Keratinocyte (primary cell): ENCODE data around the gene DACH1. TPM values are rescaled to one million over a fixed set of nuclear protein-coding genes. Genes with fewer than 3 reads are reported as not detected.

ENCODE experiments used
- DNase-seq: peaks from one replicate; pipeline ENCODE4 v3.0.0-alpha.2; 2011; ENCODE audit warnings: low read depth, missing footprints, low spot score
- FAIRE-seq: peaks from 2 replicates; lab custom pipeline; 2011; peaks lifted over from hg19 to GRCh38; lab: Jason Lieb, UNC
- H2AFZ ChIP-seq: 2 replicates; pipeline ENCODE4 v1.6.0; 2012; ENCODE audit warnings: low read length, control low read depth, inconsistent platforms; ENCODE audit not compliant: control insufficient read depth
- H3K27ac ChIP-seq: 2 replicates; pipeline ENCODE4 v1.5.1; 2011; ENCODE audit warnings: low read length; ENCODE audit not compliant: control insufficient read depth, insufficient read depth
- H3K27me3 ChIP-seq: 3 replicates; pipeline ENCODE4 v1.6.0; 2011; ENCODE audit warnings: low read length; ENCODE audit not compliant: control insufficient read depth, insufficient read depth; ENCODE audit errors: extremely low read depth
- H3K36me3 ChIP-seq, 2 experiments: 2 replicates in 1 of 2; 3 replicates in 1 of 2; pipeline ENCODE4 v1.5.1; 2011; ENCODE audit warnings: low read length in 2 of 2, mild to moderate bottlenecking in 1 of 2; ENCODE audit not compliant: control insufficient read depth in 2 of 2, insufficient read depth in 2 of 2; ENCODE audit errors: extremely low read depth in 1 of 2
- H3K4me1 ChIP-seq: 3 replicates; pipeline ENCODE4 v1.5.1; 2011; ENCODE audit warnings: low read length; ENCODE audit not compliant: control insufficient read depth, insufficient read depth; ENCODE audit errors: extremely low read depth
- H3K4me2 ChIP-seq: 3 replicates; pipeline ENCODE4 v1.6.0; 2011; ENCODE audit warnings: low read depth, low read length; ENCODE audit not compliant: control insufficient read depth, insufficient read depth; ENCODE audit errors: extremely low read depth
- H3K4me3 ChIP-seq, 3 experiments: fragments of 200-600 bp in 1 of 3; sonication (generic) in 1 of 3; 2 replicates in 2 of 3; 3 replicates in 1 of 3; pipeline ENCODE4 v1.5.1; 2011 to 2016; ENCODE audit warnings: low read length in 3 of 3, mild to moderate bottlenecking in 3 of 3, control low read depth in 2 of 3, inconsistent platforms in 1 of 3, low read depth in 1 of 3, mixed read lengths in 1 of 3, mixed run types in 1 of 3, moderate library complexity in 1 of 3; ENCODE audit not compliant: control insufficient read depth in 2 of 3, insufficient read depth in 2 of 3; ENCODE audit errors: extremely low read depth in 1 of 3
- H3K79me2 ChIP-seq: 2 replicates; pipeline ENCODE4 v1.6.0; 2012; ENCODE audit warnings: low read length; ENCODE audit not compliant: control insufficient read depth, insufficient read depth
- H3K9ac ChIP-seq: 3 replicates; pipeline ENCODE4 v1.6.0; 2011; ENCODE audit warnings: low read length; ENCODE audit not compliant: control insufficient read depth, insufficient read depth; ENCODE audit errors: extremely low read depth
- H3K9me1 ChIP-seq: 3 replicates; pipeline ENCODE4 v1.6.0; 2011; ENCODE audit warnings: low read length; ENCODE audit not compliant: control insufficient read depth, insufficient read depth; ENCODE audit errors: extremely low read depth
- H3K9me3 ChIP-seq: 2 replicates; pipeline ENCODE4 v1.5.1; 2012; ENCODE audit warnings: low read depth, low read length; ENCODE audit not compliant: control insufficient read depth
- H4K20me1 ChIP-seq: 3 replicates; pipeline ENCODE4 v1.6.0; 2011; ENCODE audit warnings: low read length; ENCODE audit not compliant: control insufficient read depth, insufficient read depth; ENCODE audit errors: extremely low read depth
- EZH2 ChIP-seq: IDR thresholded peaks from one replicate; pipeline ENCODE4 v1.6.1; 2012; ENCODE audit warnings: inconsistent platforms, mild to moderate bottlenecking, low read length, moderate library complexity
- dilution Hi-C: fragments of 300-500 bp; cut with MboI; formaldehyde crosslinking; loops from one replicate; pipeline ENCODE4 v1.7.0; 2020; ENCODE audit warnings: low sequenced_read_pairs; ENCODE audit not compliant: extremely low pct_ligation_motif_present
- polyA plus RNA-seq, 5 experiments: library from polyadenylated mRNA; depleted of rRNA in 3 of 5; stranded (reverse) in 3 of 5; stranded (forward) in 1 of 5; unstranded in 1 of 5; fragments of >200 nt; gene quantifications; 1 replicate in 1 of 5; 2 replicates in 3 of 5; 3 replicates in 1 of 5; pipeline versions ENCODE4 v1.2.1 to v1.2.3, GENCODE V29; 2011 to 2012; ENCODE audit warnings: missing spikeins in 2 of 5, low read depth in 1 of 5, low replicate concordance in 1 of 5
- TF ChIP-seq, protein P1 (sequence below), 3 experiments: IDR thresholded peaks in 1 of 3; conservative IDR thresholded peaks in 1 of 3; optimal IDR thresholded peaks in 1 of 3; 2 replicates in 2 of 3; 3 replicates in 1 of 3; pipeline versions ENCODE3 to v1.5.1; 2011; ENCODE audit warnings: low read length in 3 of 3, mild to moderate bottlenecking in 3 of 3, moderate library complexity in 2 of 3, control low read depth in 1 of 3, inconsistent platforms in 1 of 3; ENCODE audit not compliant: insufficient read depth in 2 of 3; ENCODE audit errors: extremely low read depth in 1 of 3

The DACH1 gene
- polyA plus RNA-seq, 1 donor (not counting 4 experiments of a cell fraction or from before 2014, with no cell fraction given): not detected

GRCh38 chr13:71806886-71807285 lies 60.1 kb downstream of the DACH1 start:
- dilution Hi-C loops: no loop called here
- DNase-seq: no peak
- TF ChIP-seq, protein P1, sequence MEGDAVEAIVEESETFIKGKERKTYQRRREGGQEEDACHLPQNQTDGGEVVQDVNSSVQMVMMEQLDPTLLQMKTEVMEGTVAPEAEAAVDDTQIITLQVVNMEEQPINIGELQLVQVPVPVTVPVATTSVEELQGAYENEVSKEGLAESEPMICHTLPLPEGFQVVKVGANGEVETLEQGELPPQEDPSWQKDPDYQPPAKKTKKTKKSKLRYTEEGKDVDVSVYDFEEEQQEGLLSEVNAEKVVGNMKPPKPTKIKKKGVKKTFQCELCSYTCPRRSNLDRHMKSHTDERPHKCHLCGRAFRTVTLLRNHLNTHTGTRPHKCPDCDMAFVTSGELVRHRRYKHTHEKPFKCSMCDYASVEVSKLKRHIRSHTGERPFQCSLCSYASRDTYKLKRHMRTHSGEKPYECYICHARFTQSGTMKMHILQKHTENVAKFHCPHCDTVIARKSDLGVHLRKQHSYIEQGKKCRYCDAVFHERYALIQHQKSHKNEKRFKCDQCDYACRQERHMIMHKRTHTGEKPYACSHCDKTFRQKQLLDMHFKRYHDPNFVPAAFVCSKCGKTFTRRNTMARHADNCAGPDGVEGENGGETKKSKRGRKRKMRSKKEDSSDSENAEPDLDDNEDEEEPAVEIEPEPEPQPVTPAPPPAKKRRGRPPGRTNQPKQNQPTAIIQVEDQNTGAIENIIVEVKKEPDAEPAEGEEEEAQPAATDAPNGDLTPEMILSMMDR (optimal IDR thresholded peaks at IDR 0.05 in 1 of 3, IDR thresholded peaks at IDR 0.05 in 1 of 3, conservative IDR thresholded peaks at IDR 0.05 in 1 of 3; ENCODE audit: extremely low read depth in 1 of 3, insufficient read depth in 2 of 3, low read length in 3 of 3): no peak
- no peak for TF ChIP-seq EZH2
- no peaks in the 10 kb centered on the region for H3K4me1 ChIP-seq
- H3K79me2 ChIP-seq: no peaks in the 10 kb centered on the region
- no peaks in the 10 kb centered on the region for H3K36me3 ChIP-seq
- H3K27me3 ChIP-seq: no peaks in the 10 kb centered on the region
- H3K4me2 ChIP-seq: no peak overlapping the region
- no peak overlapping the region for H3K9ac ChIP-seq
- H3K9me1 ChIP-seq: no peaks in the 10 kb centered on the region
- no peak overlapping the region for H3K27ac ChIP-seq
- no peaks in the 10 kb centered on the region for H4K20me1 ChIP-seq
- H3K9me3 ChIP-seq: no peaks in the 10 kb centered on the region
- no peak overlapping the region for H3K4me3 ChIP-seq
- no peak for FAIRE-seq
- H2AFZ ChIP-seq: no peak overlapping the region

GRCh38 chr13:71803066-71803465 lies 63.9 kb downstream of the DACH1 start:
- Histone ChIP-seq H3K79me2 (no peaks in the 10 kb centered on the region), H4K20me1 (no peaks in the 10 kb centered on the region), H3K4me2 (no peak overlapping the region), H3K4me1 (no peaks in the 10 kb centered on the region), H3K4me3 (no peak overlapping the region), H3K9me3 (no peaks in the 10 kb centered on the region), H3K27me3 (no peaks in the 10 kb centered on the region), H3K27ac (no peak overlapping the region), H3K36me3 (no peaks in the 10 kb centered on the region), H3K9me1 (no peaks in the 10 kb centered on the region), H2AFZ (no peak overlapping the region), H3K9ac (no peak overlapping the region)
- no peak for TF ChIP-seq EZH2
- TF ChIP-seq, protein P1 (optimal IDR thresholded peaks at IDR 0.05 in 1 of 3, IDR thresholded peaks at IDR 0.05 in 1 of 3, conservative IDR thresholded peaks at IDR 0.05 in 1 of 3; ENCODE audit: extremely low read depth in 1 of 3, insufficient read depth in 2 of 3, low read length in 3 of 3): no peak
- dilution Hi-C loops: no loop called here
- no peak for FAIRE-seq
- DNase-seq: no peak
